Stimulated activated CD4-positive, alpha-beta T cell treated with anti-CD3 and anti-CD28 coated beads, TNF-alpha, amount 100 ng/mL, for 1 hour (primary cell): ENCODE data around the gene ZNF440.
"Not testable (repeated sequence)": the region's sequence is repeated elsewhere in the genome, so short reads cannot be mapped to it uniquely, and the experiment has no call there.

Experiments used
- DNase-seq, 3 donors: peaks; one replicate each; pipeline ENCODE4 v3.0.0-alpha.2; 2020; ENCODE audit warnings: low read depth in 3 of 3, low spot score in 1 of 3

Gene ZNF440

DNA sequence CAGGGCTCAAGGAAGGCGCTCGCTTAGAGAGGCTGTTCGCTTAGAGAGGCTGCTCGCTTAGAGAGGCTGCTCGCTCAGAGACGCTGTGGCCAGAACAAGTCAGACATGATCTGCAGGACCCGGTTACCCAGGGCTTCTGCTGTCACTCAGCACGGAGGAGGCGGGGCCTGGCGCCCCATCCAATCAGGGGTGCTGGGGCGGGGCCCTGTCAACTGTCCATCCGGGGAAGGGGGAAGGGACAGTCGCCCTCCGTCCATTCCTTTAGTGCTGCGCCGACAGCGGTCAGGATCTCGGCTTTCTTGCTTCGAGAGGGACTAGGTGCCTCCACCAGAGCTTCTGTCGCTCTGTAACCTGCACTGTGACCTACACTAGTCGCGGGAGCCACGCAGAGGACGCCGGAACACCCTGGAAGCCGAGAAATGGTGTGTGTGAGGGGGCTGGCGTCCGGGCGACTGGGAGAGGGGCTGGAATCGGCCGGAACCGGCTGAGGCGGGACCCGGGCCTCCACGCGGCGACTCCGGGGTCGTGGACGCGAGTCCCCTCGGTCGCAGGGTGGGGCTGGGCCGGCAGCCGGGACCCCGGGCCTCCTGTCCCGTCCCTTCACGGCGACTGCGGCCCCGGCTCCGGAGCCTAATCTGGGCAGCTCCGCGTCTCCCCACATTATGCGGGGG lies at the start of gene ZNF440:
ZNF440 (plus strand) TSS at position 245 of the 671 bp plus-strand sequence; CDS start at position 420, 175 bp downstream.
- peak; percentile 49 to 79 (median 59) for DNase-seq

DNA sequence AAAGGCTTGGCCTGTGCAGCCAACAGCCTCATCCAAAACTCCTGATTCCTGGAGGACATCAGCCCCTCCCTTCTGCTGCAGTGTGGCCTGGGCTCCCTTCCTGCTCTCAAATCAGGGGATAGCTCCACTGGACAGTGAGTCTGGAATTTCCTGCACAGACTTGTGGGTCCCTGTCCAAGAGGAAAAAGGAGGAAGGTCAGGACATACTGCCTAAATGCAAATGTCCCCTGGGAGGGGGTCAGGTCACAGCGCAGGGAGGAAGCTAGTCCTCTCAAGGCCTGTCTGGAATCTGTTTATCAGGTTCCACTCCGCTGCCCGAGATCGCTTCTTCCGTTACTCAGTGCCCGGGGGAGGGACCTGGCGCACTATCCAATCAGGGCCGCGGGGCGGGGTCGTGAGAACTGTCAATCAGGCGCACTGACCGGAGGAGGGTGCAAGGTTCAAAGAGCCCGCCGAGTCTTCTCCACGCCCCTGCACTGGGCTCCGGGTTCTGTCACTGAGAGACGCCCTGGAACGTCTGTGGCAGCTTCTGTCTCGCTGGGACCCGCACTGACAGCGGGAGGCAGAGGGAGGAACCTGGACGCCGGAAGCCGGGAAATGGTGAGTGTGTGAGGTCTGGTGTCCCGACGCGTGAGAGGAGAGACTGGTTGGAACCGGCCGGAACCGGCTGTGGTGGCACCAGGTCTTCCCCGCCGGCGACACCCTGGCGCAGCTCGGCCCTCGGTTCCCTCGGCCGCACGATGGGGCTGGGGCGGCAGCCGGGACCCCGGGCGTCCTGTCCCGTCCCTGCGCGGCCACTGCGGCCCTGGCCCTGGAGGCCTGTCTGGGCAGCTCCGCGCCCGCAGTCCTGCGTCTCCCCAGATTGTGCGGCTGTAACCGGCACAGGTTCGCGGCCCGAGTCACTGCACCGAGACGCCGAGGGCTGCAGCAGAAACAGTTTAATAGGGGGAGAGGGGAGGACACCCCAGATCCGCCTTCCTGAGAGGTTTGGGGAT lies 47.2 kb upstream of the ZNF440 start, which contains the start of gene ZNF441:
ZNF441 (plus strand) TSS at position 404 of the 995 bp plus-strand sequence; CDS start at position 598, 194 bp downstream.
- peak; percentile 77 to 92 (median 78) for DNase-seq

DNA sequence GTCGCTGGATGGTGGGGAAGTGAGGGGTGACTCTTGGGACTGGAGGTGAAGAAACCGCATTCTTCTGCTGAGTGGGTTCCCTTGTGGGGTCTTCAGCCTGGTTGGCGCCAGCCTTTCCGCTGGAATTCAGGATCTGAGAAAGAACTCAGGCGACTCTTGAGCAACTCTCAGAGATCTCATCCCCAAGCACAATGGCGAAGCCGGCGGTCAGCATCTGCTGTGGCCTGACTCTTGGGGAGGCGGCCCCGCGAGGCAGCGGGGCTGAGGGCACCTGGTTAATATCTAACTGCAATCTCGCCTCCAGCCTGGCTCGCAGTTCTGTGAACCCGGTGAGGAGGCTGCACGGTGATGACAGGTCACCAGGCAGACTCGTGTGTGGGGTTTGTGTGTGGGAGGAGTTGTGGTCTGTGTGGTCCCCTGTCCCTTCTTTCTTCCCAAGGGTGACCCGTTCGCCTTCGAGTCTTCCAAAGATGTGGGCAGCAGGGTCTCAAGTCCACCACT lies 46.4 kb upstream of the ZNF440 start:
- DNase-seq: no peak

DNA sequence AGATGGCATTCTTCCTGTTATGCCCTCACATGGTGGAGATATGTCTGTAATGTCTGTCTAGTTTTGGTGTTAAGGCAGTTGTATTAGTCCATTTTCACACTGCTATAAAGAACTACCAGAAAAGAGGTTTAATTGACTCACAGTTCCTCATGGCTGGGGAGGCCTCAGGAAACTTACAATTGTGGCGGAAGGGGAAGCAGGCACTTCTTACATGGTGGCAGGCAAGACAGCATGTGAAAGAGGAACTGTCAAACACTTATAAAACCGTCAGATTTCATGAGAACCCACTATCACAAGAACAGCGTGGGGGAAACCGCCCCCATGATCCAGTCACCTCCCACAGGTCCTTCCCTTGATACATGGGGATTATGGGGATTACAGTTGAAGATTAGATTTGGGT lies 44.1 kb upstream of the ZNF440 start:
- DNase-seq: no peak

DNA sequence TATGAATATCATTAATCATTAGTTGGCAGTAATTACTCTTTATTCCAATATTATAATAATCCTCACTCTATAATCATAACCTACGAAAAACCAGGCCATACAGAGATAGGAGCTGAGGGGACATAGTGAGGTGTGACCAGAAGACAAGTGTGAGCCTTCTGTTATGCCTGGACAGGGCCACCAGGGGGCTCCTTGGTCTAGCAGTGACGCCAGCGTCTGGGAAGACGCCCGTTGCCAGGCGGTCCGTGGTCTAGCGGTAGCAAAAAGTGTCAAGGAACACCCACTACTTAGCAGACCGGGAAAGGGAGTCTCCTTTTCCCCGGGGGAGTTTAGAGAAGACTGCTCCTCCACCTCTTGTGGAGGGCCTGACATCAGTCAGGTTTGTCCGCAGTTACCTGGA lies 42.6 kb upstream of the ZNF440 start:
- not testable (repeated sequence) for DNase-seq

DNA sequence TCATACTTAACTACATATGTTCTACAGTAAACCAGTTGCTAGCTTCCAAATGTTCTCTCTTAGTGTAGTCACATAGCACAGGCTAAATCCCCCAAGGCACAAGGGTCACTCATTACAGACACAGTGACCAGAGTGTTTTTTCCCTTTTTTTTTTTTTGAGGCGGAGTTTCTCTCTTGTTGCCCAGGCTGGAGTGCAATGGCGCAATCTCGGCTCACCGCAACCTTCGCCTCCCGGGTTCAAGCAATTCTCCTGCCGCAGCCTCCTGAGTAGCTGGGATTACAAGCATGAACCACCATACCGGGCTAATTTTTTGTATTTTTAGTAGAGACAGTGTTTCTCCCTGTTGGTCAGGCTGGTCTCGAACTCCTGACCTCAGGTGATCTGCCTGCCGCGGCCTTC lies 37.4 kb upstream of the ZNF440 start:
- DNase-seq: not testable (repeated sequence)

DNA sequence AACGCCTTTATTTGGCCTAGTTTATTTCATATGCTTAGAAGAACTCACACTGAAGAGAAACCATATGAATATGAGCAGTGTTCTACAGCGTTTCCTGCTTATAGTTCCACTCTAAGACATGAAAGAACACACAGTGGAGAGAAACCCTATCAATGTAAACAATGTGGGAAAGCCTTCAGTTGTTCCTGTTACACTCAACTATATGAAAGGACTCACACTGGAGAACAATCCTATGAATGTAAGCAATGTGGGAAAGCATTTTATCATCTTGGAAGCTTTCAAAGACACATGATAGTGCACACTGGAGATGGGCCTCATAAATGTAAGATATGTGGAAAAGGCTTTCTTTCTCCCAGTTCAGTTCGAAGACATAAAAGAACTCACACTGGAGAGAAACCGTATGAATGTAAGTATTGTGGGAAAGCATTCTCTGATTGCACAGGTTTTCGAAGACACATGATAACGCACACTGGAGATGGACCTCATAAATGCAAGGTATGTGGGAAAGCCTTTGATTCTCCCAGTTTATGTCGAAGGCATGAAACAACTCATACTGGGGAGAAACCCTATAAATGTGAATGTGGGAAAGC lies 33.5 kb upstream of the ZNF440 start:
- DNase-seq: no peak

DNA sequence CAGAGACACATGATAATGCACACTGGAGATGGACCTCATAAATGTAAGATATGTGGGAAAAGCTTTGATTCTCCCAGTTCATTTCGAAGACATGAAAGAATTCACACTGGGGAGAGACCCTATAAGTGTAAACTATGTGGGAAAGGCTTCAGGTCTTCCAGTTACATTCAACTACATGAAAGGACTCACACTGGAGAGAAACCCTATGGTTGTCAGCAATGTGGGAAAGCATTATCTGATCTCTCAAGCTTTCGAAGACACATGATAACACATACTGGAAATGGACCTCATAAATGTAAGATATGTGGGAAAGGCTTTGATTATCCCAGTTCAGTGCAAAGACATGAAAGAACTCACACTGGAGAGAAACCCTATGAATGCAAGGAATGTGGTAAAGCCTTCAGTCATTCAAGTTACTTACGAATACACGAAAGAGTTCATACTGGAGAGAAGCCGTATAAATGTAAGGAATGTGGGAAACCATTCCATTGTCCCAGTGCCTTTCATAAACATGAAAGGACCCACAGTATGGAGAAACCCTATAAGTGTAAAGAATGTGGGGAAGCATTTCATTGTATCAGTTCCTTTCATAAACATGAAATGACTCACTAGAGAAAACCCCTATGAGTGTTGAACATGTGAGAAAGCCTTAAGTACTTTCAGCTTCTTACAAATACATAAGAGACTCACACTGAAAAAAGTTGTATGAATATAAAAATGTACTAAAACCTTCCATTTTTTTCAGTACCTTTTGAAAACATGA lies 32.6 kb upstream of the ZNF440 start:
- no peak for DNase-seq

DNA sequence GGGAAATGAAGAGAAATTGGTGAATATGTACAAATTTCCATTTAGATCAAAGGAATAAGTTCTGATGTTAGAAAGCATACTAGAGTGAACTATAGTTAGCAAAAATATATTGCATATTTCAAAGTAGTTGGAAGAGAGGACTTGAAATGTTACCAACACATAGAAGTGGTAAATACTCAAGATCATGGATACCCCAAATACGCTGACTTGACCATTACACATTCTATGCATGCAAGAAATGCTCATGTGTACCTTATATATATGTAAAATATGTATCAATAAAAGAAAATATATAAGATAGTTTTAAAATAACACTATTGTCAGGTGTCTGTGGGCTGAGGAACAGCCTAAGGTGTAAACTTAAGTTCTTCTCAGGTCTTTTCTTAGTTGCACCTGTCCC lies 30.3 kb upstream of the ZNF440 start:
- DNase-seq: no peak

DNA sequence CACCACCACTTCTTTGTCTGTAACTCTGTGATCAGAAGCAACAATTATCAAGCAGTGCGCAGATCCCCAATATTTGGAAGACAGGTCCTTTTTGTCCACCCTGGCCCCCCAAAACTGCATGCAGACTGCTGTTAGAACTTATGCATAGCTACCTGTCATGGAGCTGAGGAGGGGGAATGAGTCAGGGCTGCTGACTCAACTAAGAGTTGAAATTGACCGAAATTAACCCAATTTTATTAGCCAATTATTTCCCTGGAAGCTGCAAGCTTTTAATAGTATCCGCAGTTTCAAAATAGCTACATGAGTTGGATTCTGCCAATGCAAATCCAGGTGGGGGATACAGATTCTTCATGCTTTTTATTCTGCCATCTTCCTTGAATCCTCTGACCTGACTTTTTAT lies 29.7 kb upstream of the ZNF440 start:
- no peak for DNase-seq

DNA sequence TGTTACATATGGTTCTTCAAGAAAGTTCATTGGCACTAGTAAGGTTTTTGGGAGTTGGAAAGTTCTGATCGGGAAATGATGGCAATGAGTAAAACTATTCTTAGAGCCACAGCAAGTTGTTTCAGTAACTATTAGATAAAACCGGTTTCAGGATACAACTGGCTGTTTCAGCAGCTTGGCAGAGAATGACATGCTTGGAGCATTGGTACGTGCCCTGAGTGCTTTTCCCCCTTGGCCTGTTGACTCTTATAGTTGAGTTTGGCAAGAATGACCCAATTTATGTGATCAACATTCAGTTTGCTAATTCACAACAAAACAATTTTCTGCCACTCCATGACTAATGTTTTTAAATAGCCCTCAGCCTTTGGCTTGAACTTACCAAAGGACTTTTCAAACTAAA lies 26.5 kb upstream of the ZNF440 start:
- DNase-seq: no peak

DNA sequence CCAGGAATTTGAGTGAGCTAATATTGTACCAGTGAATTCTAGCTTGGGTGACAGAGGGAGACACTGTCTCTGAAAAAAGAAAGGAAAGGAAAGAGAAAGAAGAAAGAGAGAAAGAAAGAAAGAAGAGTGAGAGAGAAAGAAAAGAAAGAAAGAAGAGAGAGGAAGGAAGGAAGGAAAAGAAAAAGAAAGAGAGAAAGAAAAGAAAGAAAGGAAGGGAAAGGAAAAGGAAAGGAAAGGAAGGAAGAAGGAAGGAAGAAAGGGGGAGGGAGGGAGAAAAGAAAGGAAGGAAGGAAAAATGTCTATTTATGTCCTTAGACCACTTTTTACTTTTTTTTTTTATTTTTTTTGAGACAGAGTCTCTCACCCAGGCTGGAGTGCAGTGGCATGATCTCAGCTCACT lies 21.1 kb upstream of the ZNF440 start:
- DNase-seq: no peak

DNA sequence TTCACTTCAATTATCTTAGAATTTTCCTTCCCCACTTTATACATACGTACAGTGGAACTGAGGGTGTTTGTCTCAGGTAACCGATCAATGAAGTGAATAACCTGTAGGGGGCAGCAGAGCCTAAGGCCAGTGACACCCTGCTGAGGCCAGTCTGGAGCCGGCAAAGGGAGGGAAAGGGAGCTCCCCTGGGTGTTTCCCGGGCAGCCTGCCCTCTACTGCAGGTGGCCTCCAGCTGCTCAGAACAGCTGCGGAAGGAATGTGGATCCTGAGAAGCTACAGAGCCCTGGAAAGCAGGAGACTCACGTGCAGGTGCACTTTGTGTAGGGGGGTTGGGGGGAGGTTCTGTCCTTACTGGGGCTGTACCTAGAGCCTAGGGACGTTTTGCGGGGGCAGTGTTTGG lies 16.6 kb upstream of the ZNF440 start:
- peak in 2 of 3 donors; percentile 43 to 47 for DNase-seq

DNA sequence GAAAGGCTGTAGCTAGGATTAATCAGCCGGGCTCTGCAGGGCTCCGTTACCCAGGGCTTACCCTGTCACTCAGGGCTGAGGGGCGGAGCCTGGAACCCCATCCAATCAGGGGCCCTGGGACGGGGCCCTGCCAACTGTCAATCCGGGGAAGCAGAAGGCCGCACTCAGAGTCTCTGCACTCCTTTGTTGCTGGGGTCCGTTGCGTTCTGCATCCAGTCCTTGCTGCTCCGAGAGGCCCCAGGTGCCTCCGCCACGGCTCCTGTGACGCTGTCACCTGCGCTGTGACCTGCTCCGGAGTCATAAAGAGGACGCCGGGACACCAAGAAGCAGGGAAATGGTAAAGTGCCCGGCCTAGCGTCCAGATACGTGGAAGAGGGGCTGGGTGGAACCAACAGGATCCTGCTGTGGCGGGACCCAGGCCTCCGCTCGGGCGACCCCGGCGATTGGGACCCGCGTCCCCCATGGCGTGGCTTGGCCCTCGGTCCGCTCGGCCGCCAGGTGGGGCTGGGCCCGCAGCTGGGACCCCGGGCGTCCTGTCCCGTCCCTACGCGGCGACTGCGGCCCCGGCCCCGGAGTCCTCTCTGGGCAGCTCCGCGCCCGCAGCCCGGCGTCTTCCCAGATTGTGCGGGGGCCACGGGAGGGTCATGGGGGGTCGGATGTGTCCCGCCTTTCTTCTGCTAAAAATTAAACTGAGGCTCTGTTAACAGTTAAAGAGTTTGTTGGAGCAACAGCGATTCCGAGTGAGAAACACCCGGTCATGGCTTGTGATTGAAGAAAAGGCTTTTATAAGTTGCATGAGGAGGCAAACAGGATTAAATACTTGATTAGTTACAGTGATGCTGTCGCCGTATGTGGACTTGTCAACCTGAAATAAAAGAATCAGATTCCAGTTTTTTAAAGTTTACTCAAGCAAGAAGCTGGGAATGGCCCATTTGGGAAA lies 15.4 kb upstream of the ZNF440 start, which contains the start of gene ZNF491:
ZNF491 (plus strand) TSS at position 133 of the 940 bp plus-strand sequence. CDS start 7,431 bp downstream, outside the sequence.
- peak; percentile 51 to 78 (median 55) for DNase-seq

DNA sequence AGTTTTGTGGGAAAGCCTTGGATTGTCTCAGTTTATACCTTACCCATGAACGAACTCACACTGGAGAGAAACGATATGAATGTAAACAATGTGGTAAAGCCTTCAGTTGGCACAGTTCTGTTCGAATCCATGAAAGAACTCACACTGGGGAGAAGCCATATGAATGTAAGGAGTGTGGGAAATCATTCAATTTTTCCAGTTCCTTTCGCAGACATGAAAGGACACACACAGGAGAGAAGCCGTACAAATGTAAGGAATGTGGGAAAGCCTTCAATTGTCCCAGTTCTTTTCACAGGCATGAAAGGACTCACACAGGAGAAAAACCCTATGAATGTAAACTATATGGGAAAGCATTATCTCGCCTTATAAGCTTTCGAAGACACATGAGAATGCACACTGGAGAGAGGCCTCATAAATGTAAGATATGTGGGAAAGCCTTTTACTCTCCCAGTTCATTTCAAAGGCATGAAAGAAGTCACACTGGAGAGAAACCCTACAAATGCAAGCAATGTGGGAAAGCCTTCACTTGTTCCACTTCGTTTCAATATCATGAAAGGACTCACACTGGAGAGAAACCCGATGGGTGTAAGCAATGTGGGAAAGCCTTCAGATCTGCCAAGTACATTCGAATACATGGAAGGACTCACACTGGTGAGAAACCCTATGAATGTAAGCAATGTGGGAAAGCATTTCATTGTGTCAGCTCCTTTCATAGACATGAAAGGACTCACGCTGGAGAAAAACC lies 7.5 kb upstream of the ZNF440 start:
- DNase-seq: no peak

DNA sequence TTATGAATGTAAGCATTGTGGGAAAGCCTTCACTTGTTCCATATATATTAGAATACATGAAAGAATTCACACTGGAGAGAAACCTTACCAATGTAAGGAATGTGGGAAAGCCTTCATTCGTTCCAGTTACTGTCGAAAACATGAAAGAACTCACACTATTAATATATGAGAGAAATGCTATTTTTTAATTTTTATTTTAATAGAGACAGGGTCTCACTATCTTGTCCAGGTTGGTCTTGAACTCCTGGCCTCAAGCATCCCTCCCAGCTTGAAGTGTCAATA lies 7.0 kb upstream of the ZNF440 start:
- DNase-seq: no peak

DNA sequence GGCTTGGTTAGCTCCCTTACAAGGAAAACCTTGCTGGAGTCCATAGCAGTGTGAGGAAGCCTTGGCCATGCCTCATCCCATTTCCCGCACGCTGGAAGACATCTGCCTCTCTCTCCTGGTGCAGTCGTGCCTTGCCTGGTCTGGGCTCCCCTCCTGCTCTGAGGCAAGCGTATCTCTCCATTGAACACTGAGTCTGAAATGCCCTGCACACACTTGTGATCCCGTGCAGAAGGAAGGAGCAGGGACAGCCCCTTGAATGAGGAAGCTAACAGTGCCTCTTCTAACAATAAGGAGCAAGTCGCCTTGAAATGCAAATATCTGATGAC lies 407 bp upstream of the ZNF440 start:
- no peak for DNase-seq

DNA sequence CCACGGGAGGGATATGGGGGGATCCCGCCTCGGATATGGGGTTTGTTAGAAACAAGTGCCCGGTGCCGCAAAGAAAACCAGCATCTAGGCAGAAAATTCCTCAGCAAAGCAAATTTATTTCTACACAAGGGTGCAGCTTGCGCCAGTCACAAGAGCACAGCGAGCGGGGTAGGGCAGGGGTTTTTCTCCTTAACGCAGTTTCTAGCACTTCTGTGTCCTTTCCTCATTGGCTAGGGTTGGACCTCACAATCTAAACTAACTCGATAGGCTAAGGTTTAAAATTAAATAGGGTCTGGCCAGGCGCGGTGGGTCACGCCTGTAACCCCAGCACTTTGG lies 595 bp downstream of the ZNF440 start:
- no peak for DNase-seq

DNA sequence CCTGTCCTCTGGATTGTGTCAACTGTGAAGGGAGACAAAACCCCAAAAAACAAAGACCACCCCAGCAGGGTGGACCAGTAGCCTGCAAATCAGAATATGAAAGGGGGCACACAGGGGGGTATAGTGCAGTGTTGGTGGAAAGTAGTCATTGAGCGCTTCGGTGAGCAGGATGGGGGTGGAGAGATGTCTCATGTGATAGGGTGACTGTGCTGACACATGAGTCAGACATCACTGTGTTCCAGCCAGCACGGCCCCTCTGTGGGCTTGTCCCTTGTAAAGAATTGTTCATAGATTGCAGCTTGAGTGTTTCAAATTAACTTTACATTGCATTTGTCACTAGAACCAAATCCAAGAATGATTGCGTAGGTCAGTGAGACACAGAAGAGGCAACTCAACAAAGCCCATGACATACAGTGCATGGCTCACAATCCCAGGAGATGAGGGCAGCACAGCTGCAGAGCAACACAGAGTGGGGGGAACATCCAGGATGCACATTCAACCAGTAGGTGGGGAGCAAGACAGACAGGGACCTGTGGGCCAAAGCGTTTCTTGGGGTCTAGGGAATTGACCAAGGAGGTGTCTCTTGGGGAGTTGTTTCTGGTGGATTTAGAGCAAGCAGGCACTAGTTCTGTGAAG lies 7.5 kb downstream of the ZNF440 start:
- DNase-seq: no peak
